ENCODE measurements around the gene ENTREP1.

GRCh38 chr9:69379270-69379982, 54.4 kb downstream of the ENTREP1 start:
- TF ChIP-seq CTCF (IDR thresholded peaks at IDR 0.05), result no peak
- TF ChIP-seq POLR2A (IDR thresholded peaks at IDR 0.05), result no peak

Measured in upper lobe of left lung (tissue), 4 donors.